SK-N-SH treated with all-trans-retinoic acid at 6 μM for 48 hours (cell line): ENCODE data around the gene ARMC6.

Source experiments
- ATAC-seq: fragments of 200-7000 bp; cut with Tn5 transposase; 3 replicates; pipeline ENCODE4 v1.9.1; 2020; ENCODE audit warnings: mild to moderate bottlenecking, moderate library complexity
- ARNTL ChIP-seq: fragments of 450-650 bp; formaldehyde crosslinking; IDR thresholded peaks from 2 replicates; pipeline ENCODE4 v1.5.0; 2020; ENCODE audit warnings: low read depth, mild to moderate bottlenecking, moderate library complexity, borderline replicate concordance
- BACH2 ChIP-seq: fragments of 250-450 bp; sonication (Bioruptor Pico); IDR thresholded peaks from 2 replicates; pipeline ENCODE4 v1.9.0; 2021; ENCODE audit warnings: mild to moderate bottlenecking, borderline replicate concordance
- CSDC2 ChIP-seq: fragments of 250-450 bp; sonication (Bioruptor Pico); IDR thresholded peaks from 2 replicates; pipeline ENCODE4 v1.5.0; 2020; ENCODE audit warnings: mild to moderate bottlenecking, moderate library complexity
- ESRRG ChIP-seq: fragments of 250-450 bp; sonication (Bioruptor Pico); IDR thresholded peaks from 2 replicates; pipeline ENCODE4 v1.6.1; 2021; ENCODE audit warnings: mild to moderate bottlenecking
- GLIS3 ChIP-seq: fragments of 250-450 bp; sonication (Bioruptor Pico); IDR thresholded peaks from 2 replicates; pipeline ENCODE4 v1.5.0; 2020; ENCODE audit warnings: mild to moderate bottlenecking, moderate library complexity
- ISL1 ChIP-seq: fragments of 250-450 bp; sonication (Bioruptor Pico); IDR thresholded peaks from 2 replicates; pipeline ENCODE4 v2.1.2; 2022; ENCODE audit warnings: mild to moderate bottlenecking, moderate library complexity
- OSR1 ChIP-seq: fragments of 250-450 bp; sonication (Bioruptor Pico); IDR thresholded peaks from 2 replicates; pipeline ENCODE4 v1.8.0; 2022; ENCODE audit warnings: moderate library complexity, mild to moderate bottlenecking, inconsistent platforms
- PPARA ChIP-seq: fragments of 250-450 bp; sonication (Bioruptor Pico); IDR thresholded peaks from 2 replicates; pipeline ENCODE4 v1.5.0; 2020; ENCODE audit warnings: mild to moderate bottlenecking, borderline replicate concordance
- RARB ChIP-seq: fragments of 250-450 bp; sonication (Bioruptor Pico); IDR thresholded peaks from 2 replicates; pipeline ENCODE4 v1.8.0; 2021; ENCODE audit warnings: mild to moderate bottlenecking, moderate library complexity
- TCF4 ChIP-seq: fragments of 250-450 bp; sonication (Bioruptor Pico); IDR thresholded peaks from 2 replicates; pipeline ENCODE4 v1.8.0; 2021; ENCODE audit warnings: mild to moderate bottlenecking, moderate library complexity, borderline replicate concordance
- TOX ChIP-seq: fragments of 250-450 bp; sonication (Bioruptor Pico); IDR thresholded peaks from 2 replicates; pipeline ENCODE4 v1.8.0; 2021; ENCODE audit warnings: mild to moderate bottlenecking, moderate library complexity, borderline replicate concordance
- ZC3H10 ChIP-seq: fragments of 250-450 bp; sonication (Bioruptor Pico); IDR thresholded peaks from 2 replicates; pipeline ENCODE4 v1.5.1; 2021; ENCODE audit warnings: mild to moderate bottlenecking, moderate library complexity
- ZFP3 ChIP-seq: fragments of 250-450 bp; sonication (Bioruptor Pico); IDR thresholded peaks from 2 replicates; pipeline ENCODE4 v1.5.0; 2020; ENCODE audit warnings: mild to moderate bottlenecking, moderate library complexity
- ZFP30 ChIP-seq: fragments of 450-650 bp; formaldehyde crosslinking; IDR thresholded peaks from 2 replicates; pipeline ENCODE4 v1.5.0; 2022; ENCODE audit warnings: mild to moderate bottlenecking, moderate library complexity
- ZNF565 ChIP-seq: fragments of 450-650 bp; formaldehyde crosslinking; conservative IDR thresholded peaks from 2 replicates; pipeline ENCODE4 v1.5.0; 2020; ENCODE audit warnings: low read depth, mild to moderate bottlenecking, moderate library complexity
- ZNF70 ChIP-seq: fragments of 450-650 bp; formaldehyde crosslinking; IDR thresholded peaks from 2 replicates; pipeline ENCODE4 v1.5.0; 2020; ENCODE audit warnings: mild to moderate bottlenecking, moderate library complexity
- ZNF8 ChIP-seq: fragments of 450-650 bp; formaldehyde crosslinking; IDR thresholded peaks from 2 replicates; pipeline ENCODE4 v1.5.0; 2020; ENCODE audit warnings: mild to moderate bottlenecking, moderate library complexity
- TF ChIP-seq, protein P1 (sequence below): fragments of 250-450 bp; sonication (Bioruptor Pico); IDR thresholded peaks from 2 replicates; pipeline ENCODE4 v1.5.1; 2021; ENCODE audit warnings: mild to moderate bottlenecking, moderate library complexity
- TF ChIP-seq, protein P2 (sequence below): fragments of 250-450 bp; sonication (Bioruptor Pico); IDR thresholded peaks from 2 replicates; pipeline ENCODE4 v1.5.0; 2020; ENCODE audit warnings: mild to moderate bottlenecking, moderate library complexity
- TF ChIP-seq, protein P3 (sequence below): fragments of 250-450 bp; sonication (Bioruptor Pico); IDR thresholded peaks from 2 replicates; pipeline ENCODE4 v1.8.0; 2021; ENCODE audit warnings: low read depth, mild to moderate bottlenecking, moderate library complexity, borderline replicate concordance
- TF ChIP-seq, protein P4 (sequence below): fragments of 250-450 bp; sonication (Bioruptor Pico); IDR thresholded peaks from 2 replicates; pipeline ENCODE4 v1.8.0; 2020; ENCODE audit warnings: mild to moderate bottlenecking, moderate library complexity, borderline replicate concordance
- TF ChIP-seq, protein P5 (sequence below): fragments of 250-450 bp; sonication (Bioruptor Pico); IDR thresholded peaks from 2 replicates; pipeline ENCODE4 v1.5.1; 2020; ENCODE audit warnings: low read depth, mild to moderate bottlenecking, moderate library complexity

ARMC6 gene

DNA sequence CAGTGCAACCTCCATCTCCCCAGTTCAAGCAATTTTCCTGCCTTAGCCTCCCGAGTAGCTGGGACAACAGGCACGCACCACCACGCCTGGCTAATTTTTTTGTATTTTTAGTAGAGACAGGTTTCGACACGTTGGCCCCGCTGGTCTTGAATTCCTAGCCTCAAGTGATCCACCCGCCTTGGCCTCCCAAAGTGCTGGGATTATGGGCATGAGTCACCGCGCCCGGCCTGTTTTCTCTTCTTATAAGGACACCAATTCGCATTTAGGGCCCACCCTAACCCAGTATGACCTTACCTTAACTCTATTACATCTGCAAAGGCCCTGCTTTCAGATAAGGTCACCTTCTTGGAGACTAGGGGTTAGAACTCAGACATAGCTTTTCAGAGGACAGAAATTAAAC lies 69.8 kb downstream of the ARMC6 start:
- no peak for TF ChIP-seq ZFP3 (CRISPR knock-in tag)
- TF ChIP-seq PPARA = no peak
- no peak for TF ChIP-seq GLIS3 (CRISPR knock-in tag)
- no peak for TF ChIP-seq OSR1 (CRISPR knock-in tag)
- TF ChIP-seq CSDC2 = no peak
- no peak for TF ChIP-seq ZFP30
- TF ChIP-seq ZC3H10 (CRISPR knock-in tag) = no peak
- TF ChIP-seq, protein P1, sequence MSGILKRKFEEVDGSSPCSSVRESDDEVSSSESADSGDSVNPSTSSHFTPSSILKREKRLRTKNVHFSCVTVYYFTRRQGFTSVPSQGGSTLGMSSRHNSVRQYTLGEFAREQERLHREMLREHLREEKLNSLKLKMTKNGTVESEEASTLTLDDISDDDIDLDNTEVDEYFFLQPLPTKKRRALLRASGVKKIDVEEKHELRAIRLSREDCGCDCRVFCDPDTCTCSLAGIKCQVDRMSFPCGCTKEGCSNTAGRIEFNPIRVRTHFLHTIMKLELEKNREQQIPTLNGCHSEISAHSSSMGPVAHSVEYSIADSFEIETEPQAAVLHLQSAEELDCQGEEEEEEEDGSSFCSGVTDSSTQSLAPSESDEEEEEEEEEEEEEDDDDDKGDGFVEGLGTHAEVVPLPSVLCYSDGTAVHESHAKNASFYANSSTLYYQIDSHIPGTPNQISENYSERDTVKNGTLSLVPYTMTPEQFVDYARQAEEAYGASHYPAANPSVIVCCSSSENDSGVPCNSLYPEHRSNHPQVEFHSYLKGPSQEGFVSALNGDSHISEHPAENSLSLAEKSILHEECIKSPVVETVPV (CRISPR knock-in tag) = no peak
- TF ChIP-seq ARNTL (CRISPR knock-in tag) = no peak
- no peak for TF ChIP-seq TOX (CRISPR knock-in tag)
- TF ChIP-seq ZNF565 = no peak
- no peak for TF ChIP-seq TCF4
- no peak for TF ChIP-seq ZNF70 (CRISPR knock-in tag)

DNA sequence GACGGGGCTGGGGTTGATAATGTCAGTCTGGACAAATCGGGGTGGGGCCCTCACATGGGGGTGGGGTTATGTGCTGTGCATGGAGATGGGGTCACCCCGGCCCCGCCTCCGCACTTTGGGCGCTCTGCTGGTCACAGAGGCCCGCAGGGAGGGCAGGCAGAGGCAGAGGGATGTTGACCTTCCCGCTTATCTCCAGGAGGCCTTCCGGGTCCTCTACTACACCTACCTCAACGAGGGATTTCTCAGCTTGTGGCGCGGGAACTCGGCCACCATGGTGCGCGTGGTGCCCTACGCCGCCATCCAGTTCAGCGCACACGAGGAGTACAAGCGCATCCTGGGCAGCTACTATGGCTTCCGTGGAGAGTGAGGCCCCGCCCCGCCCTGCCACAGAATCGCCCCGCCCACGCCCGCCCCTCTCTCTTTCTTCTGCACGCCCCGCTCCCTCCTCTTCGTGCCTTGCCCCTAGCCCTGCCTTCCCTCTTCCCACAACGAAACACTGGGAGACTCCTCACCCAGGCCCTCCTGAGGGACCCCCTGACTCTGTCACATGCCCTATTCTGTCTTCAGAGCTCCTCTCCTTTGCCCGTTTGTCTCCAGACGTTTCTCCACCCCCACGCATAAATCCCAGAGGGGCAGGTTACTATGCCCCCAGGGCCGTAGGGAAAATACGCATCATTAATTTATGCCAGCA lies 72.1 kb downstream of the ARMC6 start:
- TF ChIP-seq, protein P2, sequence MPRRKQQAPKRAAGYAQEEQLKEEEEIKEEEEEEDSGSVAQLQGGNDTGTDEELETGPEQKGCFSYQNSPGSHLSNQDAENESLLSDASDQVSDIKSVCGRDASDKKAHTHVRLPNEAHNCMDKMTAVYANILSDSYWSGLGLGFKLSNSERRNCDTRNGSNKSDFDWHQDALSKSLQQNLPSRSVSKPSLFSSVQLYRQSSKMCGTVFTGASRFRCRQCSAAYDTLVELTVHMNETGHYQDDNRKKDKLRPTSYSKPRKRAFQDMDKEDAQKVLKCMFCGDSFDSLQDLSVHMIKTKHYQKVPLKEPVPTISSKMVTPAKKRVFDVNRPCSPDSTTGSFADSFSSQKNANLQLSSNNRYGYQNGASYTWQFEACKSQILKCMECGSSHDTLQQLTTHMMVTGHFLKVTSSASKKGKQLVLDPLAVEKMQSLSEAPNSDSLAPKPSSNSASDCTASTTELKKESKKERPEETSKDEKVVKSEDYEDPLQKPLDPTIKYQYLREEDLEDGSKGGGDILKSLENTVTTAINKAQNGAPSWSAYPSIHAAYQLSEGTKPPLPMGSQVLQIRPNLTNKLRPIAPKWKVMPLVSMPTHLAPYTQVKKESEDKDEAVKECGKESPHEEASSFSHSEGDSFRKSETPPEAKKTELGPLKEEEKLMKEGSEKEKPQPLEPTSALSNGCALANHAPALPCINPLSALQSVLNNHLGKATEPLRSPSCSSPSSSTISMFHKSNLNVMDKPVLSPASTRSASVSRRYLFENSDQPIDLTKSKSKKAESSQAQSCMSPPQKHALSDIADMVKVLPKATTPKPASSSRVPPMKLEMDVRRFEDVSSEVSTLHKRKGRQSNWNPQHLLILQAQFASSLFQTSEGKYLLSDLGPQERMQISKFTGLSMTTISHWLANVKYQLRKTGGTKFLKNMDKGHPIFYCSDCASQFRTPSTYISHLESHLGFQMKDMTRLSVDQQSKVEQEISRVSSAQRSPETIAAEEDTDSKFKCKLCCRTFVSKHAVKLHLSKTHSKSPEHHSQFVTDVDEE (CRISPR knock-in tag) = no peak
- TF ChIP-seq ZFP30 = no peak
- TF ChIP-seq BACH2 (CRISPR knock-in tag) = no peak
- TF ChIP-seq ZNF8 (CRISPR knock-in tag) = no peak
- TF ChIP-seq ARNTL (CRISPR knock-in tag) = no peak
- TF ChIP-seq TCF4 = no peak
- TF ChIP-seq, protein P3, sequence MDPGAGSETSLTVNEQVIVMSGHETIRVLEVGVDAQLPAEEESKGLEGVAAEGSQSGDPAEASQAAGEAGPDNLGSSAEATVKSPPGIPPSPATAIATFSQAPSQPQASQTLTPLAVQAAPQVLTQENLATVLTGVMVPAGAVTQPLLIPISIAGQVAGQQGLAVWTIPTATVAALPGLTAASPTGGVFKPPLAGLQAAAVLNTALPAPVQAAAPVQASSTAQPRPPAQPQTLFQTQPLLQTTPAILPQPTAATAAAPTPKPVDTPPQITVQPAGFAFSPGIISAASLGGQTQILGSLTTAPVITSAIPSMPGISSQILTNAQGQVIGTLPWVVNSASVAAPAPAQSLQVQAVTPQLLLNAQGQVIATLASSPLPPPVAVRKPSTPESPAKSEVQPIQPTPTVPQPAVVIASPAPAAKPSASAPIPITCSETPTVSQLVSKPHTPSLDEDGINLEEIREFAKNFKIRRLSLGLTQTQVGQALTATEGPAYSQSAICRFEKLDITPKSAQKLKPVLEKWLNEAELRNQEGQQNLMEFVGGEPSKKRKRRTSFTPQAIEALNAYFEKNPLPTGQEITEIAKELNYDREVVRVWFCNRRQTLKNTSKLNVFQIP (CRISPR knock-in tag) = no peak
- TF ChIP-seq GLIS3 (CRISPR knock-in tag) = no peak
- TF ChIP-seq OSR1 (CRISPR knock-in tag) = no peak
- TF ChIP-seq ZFP3 (CRISPR knock-in tag) = no peak
- TF ChIP-seq ISL1 (CRISPR knock-in tag) = no peak
- no peak for TF ChIP-seq ZC3H10 (CRISPR knock-in tag)
- no peak for TF ChIP-seq ESRRG (CRISPR knock-in tag)
- no peak for ATAC-seq

More for the DNA sequence above, 69.8 kb downstream of the ARMC6 start:
- no peak for ATAC-seq

DNA sequence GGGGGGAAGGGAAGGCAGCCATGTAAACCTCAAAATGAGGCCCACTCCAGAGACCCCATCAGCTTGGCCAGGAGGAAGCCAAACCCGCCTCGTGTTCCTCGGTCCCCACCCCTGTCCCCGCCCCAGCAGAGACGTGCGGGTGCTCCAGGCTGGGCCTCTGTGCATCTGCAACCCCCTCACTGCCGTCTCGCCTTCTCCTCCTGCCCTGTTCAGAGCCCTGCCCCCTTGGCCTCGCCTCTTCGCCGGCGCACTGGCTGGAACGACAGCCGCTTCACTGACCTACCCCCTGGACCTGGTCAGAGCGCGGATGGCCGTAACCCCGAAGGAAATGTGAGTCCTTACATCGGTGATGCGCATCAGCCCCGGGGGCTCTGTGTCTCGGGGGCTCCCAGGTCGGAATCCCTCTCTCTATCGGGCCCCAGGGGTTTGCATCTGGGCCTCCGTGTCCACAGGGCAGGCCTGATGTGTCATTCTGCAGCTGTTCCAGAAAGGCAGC lies 72.7 kb downstream of the ARMC6 start:
- ATAC-seq = no peak
- no peak for TF ChIP-seq ZFP3 (CRISPR knock-in tag)
- no peak for TF ChIP-seq OSR1 (CRISPR knock-in tag)
- TF ChIP-seq ZNF8 (CRISPR knock-in tag) = no peak
- no peak for TF ChIP-seq ZC3H10 (CRISPR knock-in tag)
- no peak for TF ChIP-seq TOX (CRISPR knock-in tag)
- TF ChIP-seq ISL1 (CRISPR knock-in tag) = no peak
- TF ChIP-seq, protein P2 (CRISPR knock-in tag) = no peak
- no peak for TF ChIP-seq PPARA
- no peak for TF ChIP-seq GLIS3 (CRISPR knock-in tag)
- TF ChIP-seq, protein P4, sequence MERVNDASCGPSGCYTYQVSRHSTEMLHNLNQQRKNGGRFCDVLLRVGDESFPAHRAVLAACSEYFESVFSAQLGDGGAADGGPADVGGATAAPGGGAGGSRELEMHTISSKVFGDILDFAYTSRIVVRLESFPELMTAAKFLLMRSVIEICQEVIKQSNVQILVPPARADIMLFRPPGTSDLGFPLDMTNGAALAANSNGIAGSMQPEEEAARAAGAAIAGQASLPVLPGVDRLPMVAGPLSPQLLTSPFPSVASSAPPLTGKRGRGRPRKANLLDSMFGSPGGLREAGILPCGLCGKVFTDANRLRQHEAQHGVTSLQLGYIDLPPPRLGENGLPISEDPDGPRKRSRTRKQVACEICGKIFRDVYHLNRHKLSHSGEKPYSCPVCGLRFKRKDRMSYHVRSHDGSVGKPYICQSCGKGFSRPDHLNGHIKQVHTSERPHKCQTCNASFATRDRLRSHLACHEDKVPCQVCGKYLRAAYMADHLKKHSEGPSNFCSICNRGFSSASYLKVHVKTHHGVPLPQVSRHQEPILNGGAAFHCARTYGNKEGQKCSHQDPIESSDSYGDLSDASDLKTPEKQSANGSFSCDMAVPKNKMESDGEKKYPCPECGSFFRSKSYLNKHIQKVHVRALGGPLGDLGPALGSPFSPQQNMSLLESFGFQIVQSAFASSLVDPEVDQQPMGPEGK (CRISPR knock-in tag) = no peak
- TF ChIP-seq, protein P3 (CRISPR knock-in tag) = no peak
- TF ChIP-seq BACH2 (CRISPR knock-in tag) = no peak
- TF ChIP-seq, protein P5, sequence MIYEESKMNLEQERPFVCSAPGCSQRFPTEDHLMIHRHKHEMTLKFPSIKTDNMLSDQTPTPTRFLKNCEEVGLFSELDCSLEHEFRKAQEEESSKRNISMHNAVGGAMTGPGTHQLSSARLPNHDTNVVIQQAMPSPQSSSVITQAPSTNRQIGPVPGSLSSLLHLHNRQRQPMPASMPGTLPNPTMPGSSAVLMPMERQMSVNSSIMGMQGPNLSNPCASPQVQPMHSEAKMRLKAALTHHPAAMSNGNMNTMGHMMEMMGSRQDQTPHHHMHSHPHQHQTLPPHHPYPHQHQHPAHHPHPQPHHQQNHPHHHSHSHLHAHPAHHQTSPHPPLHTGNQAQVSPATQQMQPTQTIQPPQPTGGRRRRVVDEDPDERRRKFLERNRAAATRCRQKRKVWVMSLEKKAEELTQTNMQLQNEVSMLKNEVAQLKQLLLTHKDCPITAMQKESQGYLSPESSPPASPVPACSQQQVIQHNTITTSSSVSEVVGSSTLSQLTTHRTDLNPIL (CRISPR knock-in tag) = no peak
- TF ChIP-seq ESRRG (CRISPR knock-in tag) = no peak
- no peak for TF ChIP-seq ARNTL (CRISPR knock-in tag)
- no peak for TF ChIP-seq RARB
- no peak for TF ChIP-seq ZNF565
